Stomach (tissue), 4 donors: ENCODE data around the gene GRHPR.

Experiments used
- CTCF ChIP-seq, 7 experiments: fragments of 450-650 bp in 4 of 7; fragments of 200-600 bp in 3 of 7; sonication (generic) in 3 of 7; IDR thresholded peaks; one replicate each; pipeline ENCODE4 v1.5.1; 2016 to 2019; ENCODE audit warnings: antibody characterized with exemption in 7 of 7, control low read depth in 2 of 7, mild to moderate bottlenecking in 1 of 7
- POLR2A ChIP-seq, 4 donors: fragments of 450-650 bp; IDR thresholded peaks; one replicate each; pipeline ENCODE4 v1.6.1; 2016; ENCODE audit warnings: antibody characterized with exemption in 4 of 4, control low read depth in 2 of 4, mild to moderate bottlenecking in 1 of 4, moderate library complexity in 1 of 4

- no peak for TF ChIP-seq CTCF (IDR thresholded peaks at IDR 0.05)
- TF ChIP-seq POLR2A (IDR thresholded peaks at IDR 0.05): no peak
Observed at GRCh38 chr9:37441776-37442370, 19.4 kb downstream of the GRHPR start.
